SU-DHL-6 (cell line): ENCODE measurements around the gene MYL6B.

Experiments
- CTCF ChIP-seq: fragments of 200-600 bp; sonication (generic); IDR thresholded peaks from one replicate; pipeline ENCODE4 v1.5.1; 2017; ENCODE audit warnings: antibody characterized with exemption, mild to moderate bottlenecking, low read length, moderate library complexity; ENCODE audit not compliant: insufficient read depth, poor library complexity, severe bottlenecking
- EZH2phosphoT487 ChIP-seq: fragments of 200-600 bp; sonication (generic), shearing (Covaris generic); conservative IDR thresholded peaks from 2 replicates; pipeline ENCODE4 v1.6.1; 2018; ENCODE audit warnings: mild to moderate bottlenecking, antibody characterized with exemption, low read length, moderate library complexity, mixed read lengths

- no peak for TF ChIP-seq CTCF
- TF ChIP-seq EZH2phosphoT487, result no peak
Observed at GRCh38 chr12:56198836-56199235, 46.4 kb downstream of the MYL6B start.
